Progenitor cell of endocrine pancreas (in vitro differentiated cells): Measurements from ENCODE around the gene TIMM23. TPM values are rescaled to one million over a fixed set of nuclear protein-coding genes. Genes with fewer than 3 reads are reported as not detected.
A peak's percentile ranks its signal among the peaks of the same experiment; 100 is the strongest.

Source experiments
- DNase-seq: peaks from one replicate; pipeline ENCODE4 v3.0.0; 2021; ENCODE audit warnings: low spot score; ENCODE audit not compliant: unreplicated experiment
- H3K27ac Mint-ChIP-seq: 2 replicates; pipeline ENCODE4 v1.8.0; 2021; ENCODE audit warnings: mild to moderate bottlenecking, moderate library complexity, mixed read lengths
- H3K27me3 Mint-ChIP-seq: 2 replicates; pipeline ENCODE4 v1.8.0; 2021; ENCODE audit warnings: mixed read lengths
- H3K36me3 Mint-ChIP-seq: 2 replicates; pipeline ENCODE4 v1.8.0; 2022; ENCODE audit warnings: mixed read lengths; ENCODE audit not compliant: insufficient read depth
- H3K4me1 Mint-ChIP-seq: 2 replicates; pipeline ENCODE4 v1.8.0; 2021; ENCODE audit warnings: low read depth, mixed read lengths
- H3K4me3 Mint-ChIP-seq: 2 replicates; pipeline ENCODE4 v1.8.0; 2021; ENCODE audit warnings: low read depth, mild to moderate bottlenecking, moderate library complexity, mixed read lengths
- H3K9me3 Mint-ChIP-seq: 2 replicates; pipeline ENCODE4 v1.8.0; 2021; ENCODE audit warnings: low read depth, mixed read lengths
- CTCF ChIP-seq: fragments of 200-600 bp; sonication (generic); IDR thresholded peaks from one replicate; pipeline ENCODE4 v1.5.0; 2021; ENCODE audit warnings: antibody characterized with exemption, mild to moderate bottlenecking; ENCODE audit not compliant: unreplicated experiment
- total RNA-seq: library from RNA; stranded (reverse); gene quantifications from 2 replicates; pipeline ENCODE4 v1.2.1, GENCODE V29; 2021

TIMM23 gene
- total RNA-seq, 1 donor from 2014 or later = 52.4 TPM

- TF ChIP-seq CTCF = no peak
- Mint-ChIP-seq H3K4me1 (peaks cover 6% of the 10 kb centered on the region), H3K27me3 (peaks cover 3% of the 10 kb centered on the region), H3K9me3 (no peaks in the 10 kb centered on the region), H3K36me3 (no peaks in the 10 kb centered on the region), H3K4me3 (no peak overlapping the region), H3K27ac (no peak overlapping the region)
- DNase-seq = no peak
These were observed 63.9 kb downstream of the TIMM23 start for GRCh38 chr10:46035923-46036849.

GRCh38 chr10:46037107-46037825 lies 65.0 kb downstream of the TIMM23 start:
- no peaks in the 10 kb centered on the region for H3K4me1 Mint-ChIP-seq

GRCh38 chr10:46040004-46040403 lies 67.7 kb downstream of the TIMM23 start:
- TF ChIP-seq CTCF = no peak
- no peaks in the 10 kb centered on the region for H3K9me3 Mint-ChIP-seq
- peaks cover 5% of the 10 kb centered on the region for H3K27me3 Mint-ChIP-seq
- no peak overlapping the region for H3K4me3 Mint-ChIP-seq
- no peaks in the 10 kb centered on the region for H3K36me3 Mint-ChIP-seq
- H3K27ac Mint-ChIP-seq = no peak overlapping the region
- no peaks in the 10 kb centered on the region for H3K4me1 Mint-ChIP-seq
- DNase-seq = no peak

More at GRCh38 chr10:46037107-46037825, 65.0 kb downstream of the TIMM23 start:
- no peak overlapping the region for H3K27ac Mint-ChIP-seq
- peaks cover 3% of the 10 kb centered on the region for H3K27me3 Mint-ChIP-seq
- DNase-seq = no peak
- no peaks in the 10 kb centered on the region for H3K36me3 Mint-ChIP-seq
- H3K4me3 Mint-ChIP-seq = no peak overlapping the region
- no peaks in the 10 kb centered on the region for H3K9me3 Mint-ChIP-seq
- no peak for TF ChIP-seq CTCF

- H3K4me3 Mint-ChIP-seq = no peak overlapping the region
- DNase-seq = no peak
- peaks cover 8% of the 10 kb centered on the region for H3K27me3 Mint-ChIP-seq
- no peaks in the 10 kb centered on the region for H3K9me3 Mint-ChIP-seq
- H3K4me1 Mint-ChIP-seq = peaks cover 10% of the 10 kb centered on the region
- no peak overlapping the region for H3K27ac Mint-ChIP-seq
- no peaks in the 10 kb centered on the region for H3K36me3 Mint-ChIP-seq
- TF ChIP-seq CTCF = no peak
These were observed 70.2 kb downstream of the TIMM23 start for GRCh38 chr10:46042527-46042926.

- H3K9me3 Mint-ChIP-seq = no peaks in the 10 kb centered on the region
- no peak for TF ChIP-seq CTCF
- no peak for DNase-seq
- H3K4me1 Mint-ChIP-seq = peaks cover 16% of the 10 kb centered on the region
- H3K27me3 Mint-ChIP-seq = peaks cover 5% of the 10 kb centered on the region
- H3K27ac Mint-ChIP-seq = peak within 1 kb of the TSS; percentile 71
- H3K36me3 Mint-ChIP-seq = no peaks in the 10 kb centered on the region
- no peak within 1 kb of the TSS for H3K4me3 Mint-ChIP-seq
These were observed 74.0 kb downstream of the TIMM23 start, which contains the start of gene MSMB for GRCh38 chr10:46046261-46046660. MSMB (minus strand) TSS chr10:46046269; CDS start chr10:46046237, 32 bp downstream.
